NT2/D1 (cell line): ENCODE results near the gene NELL2.

Experiments used
- YY1 ChIP-seq: IDR thresholded peaks from 2 replicates; pipeline ENCODE4 v1.6.1; 2011; ENCODE audit not compliant: insufficient read length, insufficient read depth
- ZNF274 ChIP-seq: IDR thresholded peaks from 2 replicates; pipeline ENCODE4 v1.6.1; 2011; ENCODE audit warnings: mild to moderate bottlenecking, low read depth, low read length

DNA sequence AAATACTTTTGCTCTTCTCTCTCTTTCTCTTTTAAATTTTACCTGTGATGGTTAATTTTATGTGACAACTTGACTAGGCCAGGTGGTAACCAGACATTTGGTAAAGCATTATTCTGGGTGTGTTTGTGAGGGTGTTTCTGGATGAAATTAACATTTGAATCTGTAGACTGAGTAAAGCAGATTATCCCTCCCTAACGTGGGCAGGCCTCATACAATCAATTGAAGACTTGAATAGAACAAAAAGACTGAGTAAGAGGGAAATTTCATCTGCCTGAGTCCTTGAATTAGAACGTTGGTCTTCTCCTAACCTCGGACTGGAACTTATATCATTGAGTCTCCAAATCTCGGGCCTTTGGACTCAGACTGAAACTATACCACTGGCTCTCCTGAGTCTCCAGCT lies 182.1 kb downstream of the NELL2 start:
- TF ChIP-seq ZNF274 (no peak), YY1 (no peak)
